GM19025 (cell line): ENCODE measurements around the gene RIC1.
"Not testable (repeated sequence)": the region's sequence is repeated elsewhere in the genome, so short reads cannot be mapped to it uniquely, and the experiment has no call there.

Experiments used
- ATAC-seq: cut with Tn5 transposase; IDR thresholded peaks from one replicate; pipeline ENCODE4 v1.9.1; 2021; ENCODE audit warnings: mild to moderate bottlenecking, low read depth, moderate library complexity; ENCODE audit not compliant: unreplicated experiment

RIC1 gene

DNA sequence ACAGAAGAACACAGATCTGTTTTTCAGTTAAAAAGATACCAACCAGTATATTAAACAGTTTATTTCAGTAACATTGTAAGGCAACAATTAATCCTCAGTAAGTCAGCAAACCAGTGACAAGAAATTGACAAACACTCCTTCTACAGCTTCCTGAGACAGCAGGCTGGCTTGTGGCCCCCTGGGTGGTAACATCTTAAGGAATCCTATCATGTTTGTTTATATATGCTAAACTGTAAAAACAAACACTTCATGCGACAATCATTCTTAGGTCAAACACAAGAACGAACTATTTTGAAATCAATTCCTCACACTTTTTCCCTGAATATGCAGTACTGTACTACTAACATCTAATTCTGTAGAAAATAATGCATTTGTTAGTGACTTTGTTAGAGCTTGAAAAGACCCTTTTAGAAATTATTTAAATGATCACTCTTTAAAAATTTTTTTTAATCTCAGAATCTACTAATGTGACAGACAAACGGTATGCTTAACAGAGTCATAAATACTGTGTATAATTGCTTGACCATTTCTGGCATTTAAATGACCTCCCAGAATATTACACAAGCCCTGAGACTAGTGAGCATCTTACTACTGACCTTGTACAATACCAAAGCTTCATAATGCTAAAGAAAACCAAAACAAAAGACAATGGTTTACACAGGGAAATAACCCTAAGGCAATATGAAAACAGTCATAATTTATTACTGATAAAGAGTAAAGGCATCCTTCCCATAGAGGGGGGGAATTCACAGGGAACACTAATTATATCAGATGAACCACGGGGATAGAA lies 155.8 kb downstream of the RIC1 start:
- no peak for ATAC-seq

DNA sequence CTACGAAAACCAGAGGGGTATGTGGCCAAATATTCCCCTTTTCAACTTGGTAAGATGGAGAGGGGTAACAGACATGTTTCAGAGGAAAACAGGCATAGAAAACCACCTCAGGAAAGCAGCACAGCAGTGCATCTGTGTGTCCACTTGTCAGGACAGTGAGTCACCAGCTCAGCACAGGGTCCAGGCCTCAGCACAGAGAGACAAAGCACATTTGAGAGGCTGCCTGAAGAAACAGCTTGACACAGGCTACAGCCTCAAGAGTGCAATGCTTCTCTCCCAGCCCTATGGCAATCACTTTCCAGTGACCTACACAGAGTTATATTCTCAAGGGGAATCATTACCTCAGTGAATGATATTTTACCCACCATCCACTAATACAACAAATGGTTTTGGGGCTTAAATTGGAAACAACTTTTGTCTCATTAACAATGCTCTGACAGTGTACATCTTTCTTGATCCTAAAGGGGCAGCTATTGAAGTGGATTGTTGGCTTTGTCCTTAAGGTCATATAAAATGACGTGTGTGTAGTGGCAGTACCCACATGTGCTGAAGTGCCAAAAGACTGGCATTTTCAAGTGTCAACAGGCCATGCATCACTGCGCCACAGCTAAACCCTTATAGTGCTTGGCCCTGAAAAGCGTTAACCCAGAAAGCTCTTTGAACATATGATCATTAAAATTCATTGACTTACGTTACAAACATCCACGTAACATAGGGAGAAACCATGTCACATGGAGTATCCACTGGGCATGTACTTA lies 157.6 kb downstream of the RIC1 start:
- no peak for ATAC-seq

GRCh38 chr9:5787220-5787619 lies 158.3 kb downstream of the RIC1 start:
- no peak for ATAC-seq

DNA sequence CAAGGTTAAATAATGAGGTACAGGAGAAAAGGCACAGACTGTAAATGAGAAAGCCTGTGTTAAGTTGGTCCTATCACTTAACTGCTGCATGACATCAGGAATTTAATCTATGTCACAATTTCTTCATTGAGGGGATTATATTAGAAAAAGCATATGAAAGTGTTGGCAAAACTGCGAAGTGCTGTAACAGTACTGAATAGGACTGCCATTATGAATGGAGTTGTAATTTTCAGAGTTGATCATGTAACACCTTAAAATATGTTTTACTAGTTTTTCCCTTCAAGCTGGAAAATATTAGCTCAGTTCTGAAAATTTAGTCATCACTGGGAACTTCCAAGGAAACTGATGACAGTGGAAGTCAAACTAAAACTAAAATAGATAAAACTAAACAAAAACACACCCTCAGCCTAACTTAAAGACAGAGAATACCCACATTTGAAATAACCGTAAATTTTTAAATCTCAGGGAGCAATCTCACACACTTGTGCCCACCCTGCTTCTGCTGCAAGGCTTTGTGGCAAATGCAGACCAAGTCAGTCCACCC lies 158.9 kb downstream of the RIC1 start:
- no peak for ATAC-seq

- no peak for ATAC-seq
Measured at GRCh38 chr9:5789489-5789888, 160.6 kb downstream of the RIC1 start.

DNA sequence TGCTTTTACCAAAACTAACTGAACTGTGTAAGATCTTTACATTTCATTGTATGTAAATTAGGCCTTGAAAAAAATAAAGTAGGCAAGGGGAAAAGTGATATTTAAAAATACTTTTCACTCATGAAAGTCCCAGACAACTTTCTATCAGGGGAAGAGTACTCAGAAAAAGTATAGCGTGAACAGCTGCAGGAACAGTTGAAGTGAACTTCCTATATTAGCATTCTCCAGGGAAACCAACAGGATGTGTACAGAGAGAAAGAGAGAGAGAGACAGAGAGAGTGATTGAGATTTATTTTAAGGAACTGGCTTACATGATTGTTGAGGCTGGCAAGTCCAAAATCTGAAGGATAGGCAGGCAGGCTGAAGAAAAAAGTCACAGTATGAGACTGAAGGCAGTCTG lies 162.0 kb downstream of the RIC1 start:
- no peak for ATAC-seq

DNA sequence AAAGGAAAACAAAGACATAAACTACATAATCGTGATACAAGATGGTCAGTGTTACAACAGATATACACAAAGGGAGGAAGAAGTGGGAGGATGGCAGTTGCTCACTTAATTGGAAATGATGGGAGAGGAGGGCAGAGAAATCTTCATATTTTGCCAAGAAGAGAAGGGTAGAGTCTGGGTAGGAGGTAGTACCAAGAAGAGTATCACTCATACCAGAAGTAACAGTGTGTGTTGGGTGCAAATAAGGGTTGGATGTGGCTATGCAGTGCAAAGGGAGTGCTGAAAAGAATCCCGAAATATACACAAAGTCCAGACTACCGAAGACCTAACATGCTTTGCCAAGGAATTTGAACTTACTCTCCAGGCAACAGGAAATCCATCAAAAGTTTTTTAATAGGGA lies 163.0 kb downstream of the RIC1 start:
- ATAC-seq: no peak

GRCh38 chr9:5793812-5794211 lies 164.9 kb downstream of the RIC1 start:
- no peak for ATAC-seq

DNA sequence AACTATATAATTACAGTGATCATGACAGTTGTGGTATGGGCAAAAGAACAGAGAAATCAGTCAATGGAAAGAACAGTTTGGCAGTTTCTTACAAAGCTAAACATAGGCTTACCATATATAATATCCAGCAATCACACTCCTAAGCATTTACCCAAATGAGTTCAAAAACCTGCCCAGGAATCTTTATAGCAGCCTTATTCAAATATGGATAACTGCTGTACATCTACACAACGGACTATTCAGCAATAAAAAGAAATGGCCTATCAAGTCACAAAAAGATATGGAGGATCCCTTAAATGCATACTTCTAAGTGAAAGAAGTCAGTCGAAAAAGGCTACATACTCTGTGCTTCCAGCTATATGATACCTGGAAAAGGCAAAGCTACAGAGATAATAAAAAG lies 167.4 kb downstream of the RIC1 start:
- ATAC-seq: no peak

GRCh38 chr9:5798581-5798980 lies 169.7 kb downstream of the RIC1 start:
- no peak for ATAC-seq

- no peak for ATAC-seq
Measured at GRCh38 chr9:5799314-5799713, 170.4 kb downstream of the RIC1 start.

- ATAC-seq: not testable (repeated sequence)
Measured at GRCh38 chr9:5800378-5800777, 171.5 kb downstream of the RIC1 start.

DNA sequence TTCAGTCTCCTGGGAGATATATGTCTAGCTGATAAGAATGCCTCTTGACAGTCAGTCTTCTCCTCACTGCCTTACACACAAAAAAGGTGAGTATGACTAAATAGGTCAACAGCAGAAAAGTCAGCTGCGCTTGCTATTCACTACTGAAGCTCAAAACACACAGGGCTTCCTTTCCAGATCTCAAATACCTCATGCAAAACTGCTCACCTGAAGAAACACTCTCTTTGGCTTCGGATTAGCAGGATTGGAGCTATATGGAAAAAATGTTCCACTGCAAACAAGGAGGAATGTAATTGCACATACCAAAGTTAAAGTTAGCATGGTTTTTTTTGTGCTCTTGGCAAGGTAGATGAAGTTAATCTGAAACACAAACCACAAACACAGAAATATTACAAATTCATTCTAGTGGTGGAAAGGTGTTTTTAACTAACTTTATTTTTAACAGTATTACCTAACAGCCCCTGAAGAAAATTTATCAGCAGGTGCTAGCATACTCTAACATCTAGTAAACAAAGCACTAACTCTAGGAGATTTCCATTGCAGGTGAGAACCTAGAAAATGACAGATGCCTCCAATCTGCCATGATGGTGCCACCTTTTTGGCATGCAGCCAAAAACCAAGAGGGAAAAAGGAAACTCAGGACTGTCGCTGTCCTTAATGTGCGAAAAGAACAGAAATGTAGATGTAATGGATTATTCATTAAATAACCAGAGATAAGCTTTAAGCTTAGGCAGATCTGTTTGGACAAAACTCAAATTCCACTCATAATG lies 172.2 kb downstream of the RIC1 start:
- ATAC-seq: no peak

GRCh38 chr9:5801739-5802113 lies 172.8 kb downstream of the RIC1 start:
- no peak for ATAC-seq

DNA sequence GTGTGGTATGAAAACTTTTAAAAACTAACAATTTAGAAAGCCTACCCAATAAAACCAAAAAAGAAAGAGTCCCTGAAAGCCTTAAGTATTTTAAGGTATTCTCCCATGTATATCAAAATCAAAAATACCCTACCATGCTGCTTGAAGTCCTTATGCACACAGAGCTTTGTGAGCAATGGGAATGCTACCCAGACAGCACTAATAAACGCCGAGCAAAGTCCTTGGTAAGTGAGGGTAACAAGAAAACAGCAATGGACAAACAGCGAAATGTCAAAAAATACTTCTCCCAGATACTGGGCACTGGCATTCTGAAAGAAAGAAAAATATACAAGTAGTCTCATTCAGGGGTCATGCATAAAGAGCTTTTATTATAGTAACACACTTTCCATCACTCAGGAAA lies 176.6 kb downstream of the RIC1 start:
- ATAC-seq: no peak

GRCh38 chr9:5811751-5812150 lies 182.8 kb downstream of the RIC1 start:
- ATAC-seq: no peak

GRCh38 chr9:5813824-5814223 lies 184.9 kb downstream of the RIC1 start:
- no peak for ATAC-seq

- no peak for ATAC-seq
Measured at GRCh38 chr9:5815461-5815860, 186.6 kb downstream of the RIC1 start.

- ATAC-seq: no peak
Measured at GRCh38 chr9:5817862-5818261, 189.0 kb downstream of the RIC1 start.

DNA sequence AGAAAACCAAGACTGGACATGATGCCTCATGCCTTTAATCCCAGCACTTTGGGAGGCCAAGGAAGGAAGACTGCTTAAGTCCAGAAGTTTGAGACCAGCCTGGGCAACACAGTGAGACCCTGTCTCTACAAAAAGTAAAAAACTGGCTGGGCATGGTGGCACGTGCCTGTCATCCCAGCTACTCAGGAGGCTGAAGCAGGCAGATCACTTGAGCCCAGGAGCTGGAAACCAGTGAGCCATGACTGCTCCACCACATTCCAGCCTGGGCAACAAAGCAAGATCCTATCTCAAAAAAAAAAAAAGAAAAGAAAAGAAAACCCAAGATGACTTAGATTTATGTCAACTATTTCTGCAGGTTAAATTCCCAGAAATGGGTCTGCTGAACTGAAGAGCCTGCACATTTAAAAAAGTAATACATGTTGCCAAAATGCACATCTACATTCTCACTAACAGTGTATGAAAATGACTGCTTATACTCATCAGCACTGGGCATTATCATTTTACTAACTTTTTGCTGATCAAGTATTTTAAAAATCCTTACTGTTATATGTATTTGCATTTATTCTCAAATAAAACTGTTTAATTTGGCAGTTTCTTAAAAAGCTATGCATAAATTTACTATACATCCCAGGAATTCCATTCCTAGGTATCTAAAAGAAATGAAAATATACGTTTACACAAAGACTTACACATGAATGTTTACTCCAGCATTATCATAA lies 189.7 kb downstream of the RIC1 start:
- no peak for ATAC-seq
